HG02981 (cell line): Measurements from ENCODE around the gene SPNS3.

Experiments
- ATAC-seq: cut with Tn5 transposase; IDR thresholded peaks from one replicate; pipeline ENCODE4 v1.9.1; 2021; ENCODE audit warnings: mild to moderate bottlenecking, moderate library complexity; ENCODE audit not compliant: unreplicated experiment

SPNS3 gene

DNA sequence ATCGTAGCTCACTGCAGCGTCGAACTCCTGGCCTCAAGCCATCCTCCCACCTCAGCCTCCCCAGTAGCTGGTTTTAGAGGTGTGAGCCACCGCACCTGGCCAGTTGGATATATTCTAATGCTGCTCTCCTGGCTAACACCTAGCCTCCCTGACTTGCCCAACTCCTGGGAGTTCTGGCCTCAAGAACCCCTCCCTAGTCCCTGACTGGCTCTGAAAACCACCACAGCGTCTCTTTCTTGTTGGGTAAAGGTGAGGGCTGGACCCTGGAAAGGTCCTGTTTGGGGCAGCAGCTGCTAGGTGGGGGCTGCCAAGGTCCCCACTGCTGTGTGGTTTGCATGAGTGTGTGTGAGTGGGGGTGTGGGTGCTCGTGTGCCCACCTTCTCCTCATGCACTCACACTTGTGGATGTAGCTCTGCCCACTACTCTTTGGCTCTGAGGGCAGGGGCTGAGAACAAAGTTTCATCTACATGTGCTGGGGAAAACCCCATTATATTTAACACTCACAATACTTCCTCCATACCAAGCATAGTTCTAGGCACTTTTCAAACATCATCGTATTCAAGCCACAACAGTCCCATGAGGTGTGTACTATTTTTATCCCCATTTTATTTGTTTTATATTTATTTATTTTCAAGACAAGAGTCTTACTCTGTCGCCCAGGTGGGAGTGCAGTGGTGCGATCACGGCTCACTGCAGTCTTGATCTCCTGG, 7.1 kb upstream of the SPNS3 start:
- ATAC-seq = no peak

DNA sequence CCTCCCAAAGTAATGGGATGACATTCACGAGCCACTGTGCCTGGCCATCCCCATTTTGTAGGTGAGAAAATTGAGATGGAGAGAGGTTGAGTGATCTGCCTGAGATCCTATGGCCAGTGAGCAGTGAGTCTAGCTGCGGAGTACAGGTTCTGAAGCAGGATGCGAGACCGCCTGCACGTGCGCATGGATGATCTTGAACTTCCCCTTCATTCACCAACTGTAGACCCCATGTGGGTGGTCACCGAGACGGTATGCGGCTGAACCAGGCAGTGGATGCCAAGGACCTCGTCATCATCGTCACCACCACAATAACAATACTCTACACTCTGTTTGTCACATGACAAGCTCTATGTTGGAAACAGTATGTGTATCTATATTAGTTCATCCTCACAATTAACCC, 6.2 kb upstream of the SPNS3 start:
- no peak for ATAC-seq

DNA sequence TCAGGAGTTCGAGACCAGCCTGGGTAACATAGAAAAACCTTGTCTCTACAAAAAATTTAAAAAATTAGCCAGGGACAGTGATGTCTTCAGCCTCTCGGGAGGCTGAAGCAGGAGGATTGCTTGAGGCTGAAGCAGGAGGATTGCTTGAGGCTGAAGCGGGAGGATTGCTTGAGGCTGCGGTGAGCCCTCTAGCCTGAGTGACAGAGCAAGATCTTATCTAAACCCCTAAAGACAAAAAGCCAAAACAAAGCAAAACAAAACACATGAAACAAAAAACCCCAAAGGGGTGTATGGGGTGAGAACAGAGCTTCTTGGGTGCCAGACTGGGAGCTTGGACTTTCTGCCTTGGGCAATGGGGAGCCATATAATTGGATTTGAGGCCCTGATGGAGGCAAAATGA, 2.6 kb downstream of the SPNS3 start:
- no peak for ATAC-seq

DNA sequence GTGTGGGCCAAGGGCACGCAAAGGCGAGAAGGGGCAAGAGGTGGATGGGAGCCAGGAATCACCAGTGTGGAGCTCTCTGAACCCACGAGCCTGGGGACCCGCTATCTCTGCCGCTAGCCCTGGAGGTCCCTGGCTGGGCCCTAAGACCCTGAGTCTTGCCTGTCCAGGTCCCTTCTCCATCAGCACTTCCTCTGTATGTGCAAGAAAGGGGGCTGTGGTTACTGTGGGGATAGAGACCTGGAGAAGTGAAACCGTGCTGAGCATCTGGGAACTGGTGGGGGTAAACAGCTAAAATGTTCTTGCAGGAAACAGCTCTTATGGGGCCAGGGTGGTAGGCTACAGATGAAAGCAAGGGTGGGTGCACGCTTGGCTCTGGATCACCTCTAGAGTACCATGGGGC, 3.1 kb downstream of the SPNS3 start:
- ATAC-seq = no peak

DNA sequence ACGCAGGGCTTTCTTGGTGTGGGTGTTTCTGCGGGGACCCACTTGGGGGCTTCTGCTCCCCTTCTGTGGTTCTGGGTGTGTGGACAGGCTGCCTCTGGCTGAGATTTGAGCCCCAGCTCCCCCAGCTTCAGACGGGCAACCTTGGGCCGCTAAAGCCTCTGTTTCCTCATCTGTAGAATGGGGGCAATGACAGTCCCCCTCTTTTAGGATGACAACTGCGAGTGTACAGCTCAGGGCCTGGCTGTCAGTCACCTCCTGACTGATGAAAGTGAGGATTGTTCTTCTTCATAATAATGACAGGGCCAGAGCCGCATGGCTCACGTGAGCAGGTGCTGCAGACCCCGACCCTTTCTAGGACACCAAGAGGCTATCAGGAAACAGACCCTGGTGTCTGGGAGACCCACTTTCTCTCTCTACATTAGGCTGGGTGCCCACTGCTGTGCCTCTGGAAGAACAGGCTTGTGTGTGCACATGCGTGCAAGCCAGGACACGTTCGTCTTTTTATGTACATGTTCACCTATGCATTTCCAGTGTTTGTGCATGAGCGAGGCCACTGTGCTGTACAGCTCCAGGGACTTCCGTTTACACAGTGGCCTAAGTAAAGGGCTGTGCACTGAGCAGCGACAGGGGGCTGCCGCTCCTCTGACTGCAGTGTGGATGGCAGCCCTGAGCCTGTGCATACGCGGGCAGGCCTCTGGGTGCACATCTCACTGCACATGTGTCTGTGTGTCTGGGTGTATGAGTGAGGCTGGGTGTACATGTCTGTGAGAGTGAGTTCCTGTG, 4.6 kb downstream of the SPNS3 start:
- no peak for ATAC-seq

DNA sequence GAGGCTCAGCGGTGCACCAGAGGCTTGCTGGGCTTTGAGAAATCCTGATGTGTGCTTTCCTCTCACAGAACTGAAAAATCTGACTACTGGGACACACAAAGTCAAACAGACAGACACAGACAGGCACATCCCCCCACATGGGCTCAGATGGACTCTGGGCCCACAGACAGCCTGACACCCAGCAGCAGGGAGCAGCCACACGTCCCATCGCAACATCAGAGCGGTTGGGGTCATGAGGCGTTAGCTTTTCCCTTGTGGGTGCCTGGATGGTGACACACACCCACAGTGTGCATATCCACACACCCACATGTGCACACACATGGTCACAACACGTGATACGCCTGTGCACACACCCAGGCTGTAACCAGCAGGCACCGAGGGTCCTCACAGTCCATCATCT, 6.3 kb downstream of the SPNS3 start:
- no peak for ATAC-seq

DNA sequence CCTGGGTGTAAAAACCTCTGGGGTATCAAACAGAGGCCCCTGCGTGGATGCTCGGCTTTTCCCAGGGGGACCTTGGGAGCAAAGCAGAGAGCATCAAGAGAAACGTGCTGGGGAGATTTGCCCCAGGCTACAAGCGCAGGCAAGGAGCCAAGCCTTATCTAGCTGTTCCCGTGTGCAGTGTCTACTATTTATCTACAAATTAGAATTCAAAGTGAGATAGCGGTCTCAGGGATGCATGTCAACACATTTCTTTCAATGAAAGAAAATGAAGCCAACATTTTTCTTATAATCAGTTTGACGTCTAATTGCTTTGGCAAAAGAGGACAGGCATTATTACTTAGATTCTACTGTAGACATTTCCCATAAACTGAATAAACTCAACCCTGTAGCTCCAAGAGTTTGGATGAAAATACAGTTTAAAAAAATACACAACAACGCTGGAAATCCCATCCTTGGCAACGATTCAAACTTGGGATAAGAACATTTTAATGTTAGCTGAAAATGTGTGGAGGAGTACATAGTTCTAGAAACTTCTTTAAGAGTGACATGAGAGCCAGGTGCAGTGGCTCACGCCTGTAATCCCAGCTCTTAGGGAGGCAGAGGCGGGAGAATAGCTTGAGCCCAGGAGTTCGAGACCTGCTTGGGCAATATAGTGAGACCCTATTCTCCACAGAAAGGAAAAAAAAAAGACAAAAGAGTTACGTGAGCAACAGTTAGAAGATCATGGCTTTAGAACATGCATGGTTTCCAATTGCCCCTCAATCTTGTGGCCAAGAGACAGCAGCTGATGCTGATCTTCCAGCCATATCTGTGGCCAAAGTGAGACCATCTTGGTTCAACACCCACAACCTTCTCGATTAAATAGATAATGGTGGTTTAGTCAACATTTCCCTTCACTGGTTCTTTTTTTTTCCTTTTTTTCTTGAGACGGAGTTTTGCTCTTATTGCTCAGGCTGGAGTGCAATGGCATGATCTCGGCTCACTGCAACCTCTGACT, 7.2 kb downstream of the SPNS3 start:
- no peak for ATAC-seq

DNA sequence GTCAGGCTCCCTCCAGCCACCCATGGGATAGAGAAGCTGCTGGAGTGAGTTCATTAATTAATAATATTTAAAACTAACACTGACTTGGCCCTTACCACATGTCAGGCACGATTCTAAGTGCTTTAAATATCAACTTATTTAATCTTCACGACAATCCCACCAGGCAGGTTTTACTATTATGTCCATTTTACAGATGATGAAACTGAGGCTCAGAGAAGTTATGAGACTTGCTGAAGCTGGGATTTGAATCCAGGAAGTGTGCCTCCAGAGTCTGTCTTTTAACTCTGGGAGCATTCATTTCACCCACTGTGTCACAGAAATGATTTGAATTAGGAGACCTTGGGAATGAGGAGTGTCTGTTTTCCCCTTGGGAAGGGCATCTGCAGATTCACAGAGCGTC, 8.8 kb downstream of the SPNS3 start:
- ATAC-seq = no peak

DNA sequence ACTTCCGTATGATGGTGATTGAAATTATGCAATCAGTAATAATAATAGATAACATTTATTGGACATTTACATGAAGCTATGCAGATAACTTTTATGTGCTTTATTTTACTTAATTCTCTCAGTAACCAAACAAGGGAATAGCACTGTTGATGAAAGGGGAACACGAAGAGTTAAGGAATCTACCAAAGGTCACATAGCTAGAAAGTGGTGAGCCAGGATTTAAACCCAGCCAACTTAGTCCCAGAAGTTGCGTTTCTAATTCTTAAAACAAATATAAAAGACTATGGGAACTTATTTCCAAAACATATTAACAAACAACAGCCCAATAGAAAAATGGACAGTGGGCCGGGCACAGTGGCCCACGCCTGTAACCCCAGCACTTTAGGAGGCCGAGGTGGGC, 9.7 kb downstream of the SPNS3 start:
- no peak for ATAC-seq

DNA sequence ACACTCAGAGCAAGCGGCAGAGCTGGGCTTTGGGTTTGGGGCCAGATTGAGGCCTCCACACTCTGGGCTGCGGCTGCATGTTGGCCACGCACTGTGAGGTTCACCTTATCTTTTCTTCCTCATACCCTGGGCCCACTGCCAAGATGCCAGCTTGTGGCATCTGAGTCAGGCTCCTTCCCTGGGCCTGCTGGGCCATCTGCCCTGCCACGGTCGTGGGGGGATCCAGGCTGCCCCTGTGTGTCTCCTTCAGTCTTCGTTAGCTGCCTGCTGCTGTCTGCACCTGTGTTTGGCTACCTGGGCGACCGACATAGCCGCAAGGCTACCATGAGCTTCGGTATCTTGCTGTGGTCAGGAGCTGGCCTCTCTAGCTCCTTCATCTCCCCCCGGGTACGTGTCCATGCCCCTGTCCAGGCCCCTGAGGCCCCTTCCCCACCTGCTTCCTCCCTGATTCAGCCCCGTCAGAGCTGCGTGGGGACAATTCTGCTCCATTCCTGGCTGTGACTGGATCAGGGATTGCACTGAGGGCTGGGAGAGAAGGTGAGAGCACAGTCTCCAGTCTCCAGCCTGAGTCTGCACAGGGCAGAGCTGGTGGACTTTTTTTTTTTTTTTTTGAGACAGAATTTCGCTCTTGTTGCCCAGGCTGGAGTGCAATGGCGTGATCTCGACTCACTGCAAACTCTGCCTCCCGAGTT, 11.2 kb downstream of the SPNS3 start:
- no peak for ATAC-seq

DNA sequence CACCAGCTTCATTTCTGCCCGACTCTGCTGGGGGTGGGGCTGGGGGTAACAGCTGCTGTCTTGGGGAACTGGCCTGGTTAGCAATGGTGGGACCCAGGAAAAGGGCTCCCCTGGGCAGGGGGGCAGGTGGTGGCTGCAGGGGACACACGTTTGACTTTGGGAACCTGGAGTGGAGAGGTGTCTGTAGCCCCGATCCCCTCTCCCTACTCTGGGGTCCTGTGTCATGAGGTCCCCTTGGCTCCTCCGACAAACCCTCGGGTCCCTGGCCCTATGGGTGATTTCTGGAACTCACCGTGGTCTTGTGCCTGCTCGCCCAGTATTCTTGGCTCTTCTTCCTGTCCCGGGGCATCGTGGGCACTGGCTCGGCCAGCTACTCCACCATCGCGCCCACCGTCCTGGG, 12.0 kb downstream of the SPNS3 start:
- no peak for ATAC-seq

DNA sequence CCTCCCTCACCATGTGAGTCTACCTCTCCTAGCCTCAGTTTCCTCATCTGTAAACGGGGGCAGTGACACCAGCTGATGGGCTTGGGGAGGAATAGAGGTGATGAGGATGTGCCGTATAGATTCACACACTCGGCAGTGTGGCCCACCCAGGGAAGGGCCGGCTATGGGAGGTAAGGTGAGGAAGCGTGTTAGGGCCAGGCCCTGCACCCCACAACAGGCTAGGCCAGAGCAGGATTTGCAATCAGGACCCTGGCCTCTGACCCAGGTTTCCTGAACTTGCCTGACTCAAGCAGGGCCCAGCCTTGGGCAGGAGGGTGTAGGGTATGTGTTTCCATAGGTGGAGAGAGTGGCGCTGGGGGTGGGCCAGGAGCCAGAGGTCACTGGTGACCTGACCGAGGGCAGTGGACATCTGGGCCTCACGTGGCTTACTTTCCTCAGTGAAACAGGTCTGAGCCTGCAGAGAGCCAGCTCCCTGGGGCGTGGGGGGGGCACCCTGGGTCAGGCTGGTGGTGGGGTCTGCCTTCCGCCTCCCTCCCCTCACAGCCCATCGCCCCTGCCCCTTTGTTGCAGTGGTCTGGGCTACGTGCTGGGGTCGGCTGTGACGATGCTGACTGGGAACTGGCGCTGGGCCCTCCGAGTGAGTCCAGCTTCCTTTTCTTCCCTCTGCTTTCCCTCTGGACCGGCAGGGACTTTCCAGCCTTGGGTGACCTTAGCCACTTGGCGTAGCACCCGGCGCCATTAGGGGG, 12.8 kb downstream of the SPNS3 start:
- ATAC-seq = no peak

DNA sequence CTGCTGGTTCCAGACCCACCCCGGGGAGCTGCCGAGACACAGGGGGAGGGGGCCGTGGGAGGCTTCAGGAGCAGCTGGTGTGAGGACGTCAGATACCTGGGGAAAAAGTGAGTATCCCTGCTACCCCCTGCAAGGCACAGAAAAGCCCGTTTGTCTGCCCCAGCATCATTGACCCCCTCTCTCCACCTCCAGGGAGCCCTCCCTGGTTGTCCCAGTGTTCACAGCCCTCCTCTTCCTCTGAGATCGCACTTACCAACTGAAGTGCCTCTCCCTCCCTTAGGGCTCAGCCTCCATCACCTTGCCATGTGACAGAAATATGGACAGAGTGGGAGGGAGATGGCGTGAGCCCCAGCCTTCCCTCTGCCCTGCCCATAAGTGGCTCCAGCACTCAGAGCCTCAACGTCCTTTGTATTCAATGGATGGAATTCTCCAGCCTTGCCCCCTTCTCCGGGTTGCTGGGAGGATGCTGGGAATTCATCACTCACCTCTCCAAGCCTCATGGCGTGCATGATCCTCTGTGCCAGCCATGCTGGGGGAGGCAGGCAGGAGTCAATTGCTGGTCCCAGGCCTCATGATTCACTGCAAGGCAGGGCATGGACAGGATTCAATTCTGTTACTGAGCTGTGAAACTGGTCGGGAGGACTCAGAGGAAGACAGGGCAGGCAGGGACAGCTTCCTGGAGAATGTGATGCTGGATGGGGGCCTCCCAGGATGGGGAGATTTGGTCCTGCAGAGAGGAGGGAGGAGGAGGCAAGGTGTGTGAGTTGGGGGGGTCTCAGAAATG, 14.6 kb downstream of the SPNS3 start:
- no peak for ATAC-seq

DNA sequence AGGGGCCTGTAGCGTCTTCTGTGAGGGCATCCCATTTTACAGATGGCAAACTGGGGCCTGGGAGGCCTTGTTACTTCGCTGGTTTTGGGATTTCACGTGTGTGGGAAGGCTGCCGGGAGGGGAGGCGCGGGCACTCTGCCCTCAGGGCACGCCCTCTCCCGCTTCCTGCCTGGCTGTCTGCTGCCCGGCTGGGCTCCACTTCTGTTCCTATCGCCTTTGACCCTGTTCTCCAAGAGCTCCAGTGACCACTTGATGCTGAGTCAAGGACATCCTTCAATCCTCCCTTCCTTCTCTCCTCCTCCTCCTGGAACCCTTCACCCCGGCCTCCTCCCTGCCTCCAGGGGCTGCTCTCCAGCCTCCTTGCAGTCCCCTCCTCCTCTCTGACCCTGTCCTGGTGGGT, 16.0 kb downstream of the SPNS3 start:
- ATAC-seq = no peak

DNA sequence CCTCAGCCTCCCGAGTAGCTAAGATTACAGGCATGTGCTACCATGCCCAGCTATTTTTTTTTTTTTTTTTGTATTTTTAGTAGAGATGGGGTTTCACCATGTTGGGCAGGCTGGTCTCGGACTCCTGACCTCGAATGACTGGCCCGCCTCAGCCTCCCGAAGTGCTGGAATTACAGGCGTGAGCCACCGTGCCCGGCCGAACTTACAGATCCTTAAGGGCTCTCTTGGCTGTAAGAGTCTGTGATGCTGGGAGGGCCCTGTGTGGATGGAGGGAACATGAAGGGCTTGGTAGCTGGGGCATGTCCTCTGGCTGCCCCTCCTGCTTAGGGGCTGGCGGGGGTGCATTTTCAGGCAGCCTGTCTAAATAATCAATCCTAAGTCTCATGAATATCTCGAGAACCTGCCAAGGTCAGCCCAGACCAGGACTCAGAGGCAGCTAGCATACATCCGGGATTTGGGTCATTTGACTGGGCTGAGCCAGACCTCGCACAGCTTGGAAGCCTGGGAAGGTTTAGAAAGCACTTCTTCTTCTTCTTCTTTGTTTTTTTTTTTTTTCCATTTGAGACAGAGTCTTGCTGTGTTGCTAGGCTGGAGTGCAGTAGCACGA, 17.1 kb downstream of the SPNS3 start:
- no peak for ATAC-seq

DNA sequence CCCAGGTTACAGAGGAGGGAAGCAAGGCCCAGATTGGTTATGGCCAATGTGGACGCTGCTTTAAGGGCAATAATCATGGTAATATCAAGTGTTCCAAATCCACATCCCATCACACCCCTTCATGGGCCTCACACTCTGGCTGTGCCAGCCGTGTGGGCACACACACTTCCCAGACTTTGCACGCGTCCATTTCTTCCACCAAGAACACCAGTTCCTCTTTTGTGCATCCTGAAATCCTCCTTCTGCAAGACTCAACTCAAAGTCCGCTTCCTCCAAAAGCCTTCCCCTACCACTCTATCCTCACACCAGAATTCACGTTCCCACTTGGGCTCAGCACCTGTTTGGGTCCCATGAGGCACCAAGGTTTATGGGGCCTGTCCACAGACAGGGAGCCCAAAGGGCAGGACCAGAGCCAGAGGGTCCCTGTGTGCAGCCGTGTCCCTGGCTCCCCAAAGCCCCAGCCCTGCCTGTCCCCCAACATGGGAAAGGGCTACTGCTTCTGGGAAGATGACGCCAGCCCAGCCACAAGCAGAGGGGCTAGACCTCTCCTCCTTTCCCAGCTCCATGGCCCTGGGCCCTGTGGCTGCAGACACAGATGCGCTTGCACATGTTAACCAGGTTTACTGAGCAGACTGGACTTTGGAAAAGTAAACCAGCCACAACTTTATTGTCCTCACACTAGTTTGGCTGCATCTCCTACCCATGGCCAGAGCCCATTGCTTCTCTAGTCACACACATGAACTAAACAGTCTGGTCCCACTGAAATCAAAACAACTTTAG, 20.3 kb downstream of the SPNS3 start:
- no peak for ATAC-seq

DNA sequence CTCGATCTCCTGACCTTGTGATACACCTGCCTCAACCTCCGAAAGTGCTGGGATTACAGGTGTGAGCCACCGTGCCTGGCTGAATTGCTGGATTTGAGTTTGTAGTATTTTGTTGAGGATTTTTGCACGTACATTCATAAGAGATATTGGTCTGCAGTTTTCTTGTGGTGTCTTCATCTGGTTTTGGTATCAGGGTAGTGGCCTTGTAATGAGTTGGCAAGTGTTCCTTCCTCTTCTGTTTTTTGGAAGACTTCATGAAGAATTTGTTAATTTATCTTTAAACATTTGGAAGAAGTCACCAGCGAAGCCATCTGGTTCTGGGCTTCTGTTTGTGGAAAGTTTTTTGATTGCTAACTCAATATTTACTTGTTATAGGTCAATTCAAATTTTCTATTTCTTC, 26.9 kb downstream of the SPNS3 start:
- ATAC-seq = no peak

DNA sequence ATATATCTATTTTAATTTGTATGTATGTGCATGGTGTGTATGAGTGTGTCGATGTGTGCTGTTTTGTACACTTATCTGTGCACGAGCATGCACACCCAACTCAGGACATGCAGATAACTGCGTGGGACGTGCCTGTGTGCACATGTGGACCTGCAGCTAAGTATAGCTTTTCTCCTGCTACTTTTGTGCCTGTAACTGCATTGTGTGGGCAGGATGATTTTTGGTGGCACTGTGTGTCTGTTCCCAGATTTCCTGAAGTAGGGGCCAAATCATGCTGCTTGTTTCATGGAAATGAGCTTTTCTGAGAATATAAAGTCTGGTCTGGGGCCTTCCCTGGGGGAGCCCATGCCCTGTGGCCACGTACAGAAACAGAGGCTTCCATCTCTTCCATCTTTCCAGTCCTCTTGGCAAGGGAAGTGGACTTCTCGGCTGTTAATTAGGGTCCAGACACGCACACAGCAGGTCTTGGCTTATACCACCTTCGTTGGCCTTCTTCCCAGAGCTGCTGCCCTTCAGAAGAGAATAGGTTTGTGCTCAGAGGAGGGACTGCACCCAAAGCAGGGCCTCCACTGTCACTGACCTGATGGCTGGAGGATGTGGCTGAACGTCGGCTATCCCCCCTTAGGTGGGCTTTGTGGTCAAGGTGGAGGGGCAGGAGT, 30.2 kb downstream of the SPNS3 start:
- ATAC-seq = no peak
